CD4-positive, alpha-beta T cell treated with Interleukin-15 for 4 hours (primary cell): ENCODE results near the gene ARVCF.

Experiments
- DNase-seq: peaks from one replicate; pipeline ENCODE4 v3.0.0-alpha.2; 2020; ENCODE audit warnings: low spot score

The ARVCF gene

GRCh38 chr22:20052309-20053259, 36.0 kb upstream of the ARVCF start:
- DNase-seq: no peak

GRCh38 chr22:20051927-20052308, 35.3 kb upstream of the ARVCF start:
- no peak for DNase-seq

GRCh38 chr22:20046730-20047129, 30.1 kb upstream of the ARVCF start:
- no peak for DNase-seq

- DNase-seq: no peak
Measured at GRCh38 chr22:20044495-20045151, 28.0 kb upstream of the ARVCF start.

- no peak for DNase-seq
Measured at GRCh38 chr22:20043997-20044342, 27.3 kb upstream of the ARVCF start.

- no peak for DNase-seq
Measured at GRCh38 chr22:20043057-20043996, 26.7 kb upstream of the ARVCF start.

- DNase-seq: no peak
Measured at GRCh38 chr22:20040327-20041200, 23.9 kb upstream of the ARVCF start.

GRCh38 chr22:20039683-20040325, 23.2 kb upstream of the ARVCF start:
- DNase-seq: no peak

GRCh38 chr22:20038574-20038973, 22.0 kb upstream of the ARVCF start:
- DNase-seq: no peak

GRCh38 chr22:20037419-20037818, 20.8 kb upstream of the ARVCF start:
- DNase-seq: no peak

- DNase-seq: no peak
Measured at GRCh38 chr22:20036535-20037392, 20.1 kb upstream of the ARVCF start.

GRCh38 chr22:20036084-20036482, 19.5 kb upstream of the ARVCF start:
- no peak for DNase-seq

- no peak for DNase-seq
Measured at GRCh38 chr22:20035375-20036083, 18.9 kb upstream of the ARVCF start.

GRCh38 chr22:20034143-20034542, 17.5 kb upstream of the ARVCF start:
- DNase-seq: no peak

GRCh38 chr22:20033045-20033706, 16.6 kb upstream of the ARVCF start:
- DNase-seq: no peak

- DNase-seq: no peak
Measured at GRCh38 chr22:20032407-20032991, 15.9 kb upstream of the ARVCF start.

- peak; percentile 42 for DNase-seq
Measured at GRCh38 chr22:20031732-20032406, 15.2 kb upstream of the ARVCF start.
